Measurements from ENCODE around the gene NDST3.
"Not testable (repeated sequence)": the region's sequence is repeated elsewhere in the genome, so short reads cannot be mapped to it uniquely, and the experiment has no call there.

Gene NDST3

DNA sequence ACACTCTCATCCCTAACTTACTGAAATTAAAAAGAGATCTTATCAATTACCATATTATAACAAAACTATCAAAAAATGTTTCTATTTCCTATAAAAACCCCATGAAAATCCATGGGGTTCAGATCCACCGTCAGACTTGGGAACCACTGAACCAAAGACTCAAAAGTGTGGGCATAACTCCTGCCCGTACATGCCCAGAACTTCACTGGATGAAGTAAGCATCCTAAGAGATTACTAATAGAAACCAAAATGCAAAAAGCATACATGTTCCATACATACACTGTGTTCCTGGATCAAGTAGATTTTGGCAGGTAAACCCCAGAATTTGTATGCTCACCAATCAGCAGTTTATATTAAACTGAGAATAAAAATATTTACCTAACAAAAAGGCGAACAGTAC is 252.4 kb downstream of the NDST3 start:
- DNase-seq (ENCODE audit: low read depth), result no peak
- no peak overlapping the region for H3K4me3 ChIP-seq (ENCODE audit: low read depth, low read length)
- TF ChIP-seq, protein P1, sequence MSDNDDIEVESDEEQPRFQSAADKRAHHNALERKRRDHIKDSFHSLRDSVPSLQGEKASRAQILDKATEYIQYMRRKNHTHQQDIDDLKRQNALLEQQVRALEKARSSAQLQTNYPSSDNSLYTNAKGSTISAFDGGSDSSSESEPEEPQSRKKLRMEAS (IDR thresholded peaks at IDR 0.05; ENCODE audit: low read depth, low read length), result no peak
- TF ChIP-seq MYC (IDR thresholded peaks at IDR 0.05; ENCODE audit: low read depth, low read length) (no peak), POLR2A (IDR thresholded peaks at IDR 0.05; ENCODE audit: extremely low read depth, insufficient read length) (no peak)
- TF ChIP-seq, protein P2, sequence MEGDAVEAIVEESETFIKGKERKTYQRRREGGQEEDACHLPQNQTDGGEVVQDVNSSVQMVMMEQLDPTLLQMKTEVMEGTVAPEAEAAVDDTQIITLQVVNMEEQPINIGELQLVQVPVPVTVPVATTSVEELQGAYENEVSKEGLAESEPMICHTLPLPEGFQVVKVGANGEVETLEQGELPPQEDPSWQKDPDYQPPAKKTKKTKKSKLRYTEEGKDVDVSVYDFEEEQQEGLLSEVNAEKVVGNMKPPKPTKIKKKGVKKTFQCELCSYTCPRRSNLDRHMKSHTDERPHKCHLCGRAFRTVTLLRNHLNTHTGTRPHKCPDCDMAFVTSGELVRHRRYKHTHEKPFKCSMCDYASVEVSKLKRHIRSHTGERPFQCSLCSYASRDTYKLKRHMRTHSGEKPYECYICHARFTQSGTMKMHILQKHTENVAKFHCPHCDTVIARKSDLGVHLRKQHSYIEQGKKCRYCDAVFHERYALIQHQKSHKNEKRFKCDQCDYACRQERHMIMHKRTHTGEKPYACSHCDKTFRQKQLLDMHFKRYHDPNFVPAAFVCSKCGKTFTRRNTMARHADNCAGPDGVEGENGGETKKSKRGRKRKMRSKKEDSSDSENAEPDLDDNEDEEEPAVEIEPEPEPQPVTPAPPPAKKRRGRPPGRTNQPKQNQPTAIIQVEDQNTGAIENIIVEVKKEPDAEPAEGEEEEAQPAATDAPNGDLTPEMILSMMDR (IDR thresholded peaks at IDR 0.05; ENCODE audit: low read depth, low read length), result no peak

DNA sequence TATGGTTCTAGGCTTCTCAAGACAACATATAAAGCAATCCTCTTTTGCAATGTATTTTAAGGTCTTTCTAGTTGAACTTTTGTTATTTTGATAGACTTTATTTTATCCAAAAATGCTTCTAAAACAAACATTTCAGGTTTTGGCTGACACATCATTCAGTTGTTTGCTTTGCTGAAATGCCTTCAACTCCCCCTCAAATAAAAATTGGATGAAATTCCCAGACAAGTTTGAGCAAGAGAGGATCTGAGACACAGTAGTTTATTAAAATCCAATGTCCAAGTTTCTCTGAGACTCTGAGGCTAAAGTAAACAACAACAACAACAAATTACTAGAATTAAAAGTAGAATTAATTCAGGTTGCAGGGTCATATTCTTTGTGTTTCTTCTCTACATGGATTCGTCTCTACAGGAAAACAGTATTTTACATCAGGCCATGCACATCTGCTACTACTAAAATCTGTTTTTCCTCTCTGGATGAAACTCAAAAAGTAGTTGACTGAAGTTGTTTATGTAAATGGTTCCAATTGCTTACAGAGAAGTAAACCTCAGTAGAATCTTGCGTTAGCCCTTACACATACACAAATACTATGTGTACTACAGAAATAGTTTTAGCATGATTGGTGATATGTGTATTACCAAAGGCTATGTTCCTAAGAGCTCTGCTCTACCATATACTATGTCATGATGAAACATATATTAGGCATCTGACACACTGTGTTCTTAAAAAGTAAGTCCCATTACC is 253.6 kb downstream of the NDST3 start:
- H3K4me3 ChIP-seq (ENCODE audit: low read depth, low read length), result no peak overlapping the region
- TF ChIP-seq, protein P1 (IDR thresholded peaks at IDR 0.05; ENCODE audit: low read depth, low read length), result no peak
- TF ChIP-seq, protein P2 (IDR thresholded peaks at IDR 0.05; ENCODE audit: low read depth, low read length), result no peak
- TF ChIP-seq POLR2A (IDR thresholded peaks at IDR 0.05; ENCODE audit: extremely low read depth, insufficient read length) (no peak), MYC (IDR thresholded peaks at IDR 0.05; ENCODE audit: low read depth, low read length) (no peak)
- no peak for DNase-seq (ENCODE audit: low read depth)

DNA sequence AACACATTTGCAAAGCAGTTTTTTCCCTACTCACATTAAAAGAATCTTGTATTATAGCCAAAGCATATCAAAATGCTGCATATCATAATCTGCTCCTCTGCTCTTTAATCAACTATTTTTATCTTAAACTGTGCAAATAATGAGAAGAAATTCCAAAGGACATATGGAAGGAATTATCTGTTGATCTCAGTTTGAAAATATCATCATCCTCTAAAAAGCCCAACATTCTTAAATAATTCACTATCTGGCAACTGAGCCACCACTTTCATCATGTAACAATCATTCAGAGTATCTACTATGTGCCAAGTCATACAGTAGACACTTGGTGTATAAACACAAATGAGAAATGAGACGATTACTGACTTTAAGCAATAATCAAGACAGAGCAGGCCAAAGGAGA is 255.5 kb downstream of the NDST3 start:
- TF ChIP-seq, protein P1 (IDR thresholded peaks at IDR 0.05; ENCODE audit: low read depth, low read length), result no peak
- TF ChIP-seq, protein P2 (IDR thresholded peaks at IDR 0.05; ENCODE audit: low read depth, low read length), result no peak
- TF ChIP-seq MYC (IDR thresholded peaks at IDR 0.05; ENCODE audit: low read depth, low read length), result no peak
- no peak for TF ChIP-seq POLR2A (IDR thresholded peaks at IDR 0.05; ENCODE audit: extremely low read depth, insufficient read length)
- DNase-seq (ENCODE audit: low read depth), result no peak
- no peak overlapping the region for H3K4me3 ChIP-seq (ENCODE audit: low read depth, low read length)

- H3K4me3 ChIP-seq (ENCODE audit: low read depth, low read length), result no peak overlapping the region
- no peak for DNase-seq (ENCODE audit: low read depth)
- TF ChIP-seq, protein P2 (IDR thresholded peaks at IDR 0.05; ENCODE audit: low read depth, low read length), result no peak
- TF ChIP-seq MYC (IDR thresholded peaks at IDR 0.05; ENCODE audit: low read depth, low read length) (no peak), POLR2A (IDR thresholded peaks at IDR 0.05; ENCODE audit: extremely low read depth, insufficient read length) (no peak)
- TF ChIP-seq, protein P1 (IDR thresholded peaks at IDR 0.05; ENCODE audit: low read depth, low read length), result no peak
These were observed 256.7 kb downstream of the NDST3 start for GRCh38 chr4:118290951-118291350.

- TF ChIP-seq MYC (IDR thresholded peaks at IDR 0.05; ENCODE audit: low read depth, low read length) (no peak), POLR2A (IDR thresholded peaks at IDR 0.05; ENCODE audit: extremely low read depth, insufficient read length) (no peak)
- TF ChIP-seq, protein P2 (IDR thresholded peaks at IDR 0.05; ENCODE audit: low read depth, low read length), result no peak
- TF ChIP-seq, protein P1 (IDR thresholded peaks at IDR 0.05; ENCODE audit: low read depth, low read length), result no peak
- H3K4me3 ChIP-seq (ENCODE audit: low read depth, low read length), result no peak overlapping the region
- no peak for DNase-seq (ENCODE audit: low read depth)
These were observed 262.4 kb downstream of the NDST3 start for GRCh38 chr4:118296729-118297128.

DNA sequence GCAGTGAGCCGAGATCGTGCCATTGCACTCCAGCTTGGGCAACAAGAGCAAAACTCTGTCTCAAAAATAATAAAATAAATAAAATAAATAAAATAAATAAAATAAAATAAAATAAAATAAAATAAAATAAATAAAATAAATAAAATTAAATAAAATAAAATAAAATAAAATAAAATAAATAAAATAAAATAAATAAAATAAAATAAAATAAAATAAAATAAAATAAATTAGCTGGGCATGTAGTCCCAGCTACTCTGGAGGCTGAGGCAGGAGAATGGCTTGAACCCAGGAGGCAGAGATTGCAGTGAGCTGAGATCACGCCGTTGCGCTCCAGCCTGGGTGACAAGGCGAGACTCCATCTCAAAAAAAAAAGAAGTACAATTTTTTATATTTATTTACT is 265.3 kb downstream of the NDST3 start:
- DNase-seq (ENCODE audit: low read depth); H3K4me3 ChIP-seq (ENCODE audit: low read depth, low read length): not testable (repeated sequence)

All from NB4 (cell line).